ENCODE results near the gene ME2.
A peak's percentile ranks its signal among the peaks of the same experiment; 100 is the strongest.
"Not testable (repeated sequence)": the region's sequence is repeated elsewhere in the genome, so short reads cannot be mapped to it uniquely, and the experiment has no call there.

Gene ME2

DNA sequence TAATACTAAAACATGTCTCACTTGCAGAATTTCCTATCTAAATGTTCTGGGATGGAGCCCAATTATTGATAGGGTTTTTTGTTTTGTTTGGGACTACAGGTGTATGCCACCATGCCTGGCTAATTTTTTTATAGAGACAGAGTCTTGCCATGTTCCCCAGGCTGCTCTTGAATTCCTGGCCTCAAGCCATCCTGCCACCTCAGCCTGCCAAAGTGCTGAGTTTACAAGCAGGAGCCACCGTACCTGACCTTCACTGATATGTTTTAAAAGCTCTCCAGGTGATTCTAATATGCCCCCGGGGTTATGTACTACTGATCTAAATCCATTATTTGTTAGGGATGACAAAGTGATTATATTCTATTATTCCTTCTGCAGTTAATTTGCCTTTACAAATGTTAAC lies 91.1 kb downstream of the ME2 start:
- Histone ChIP-seq H3K79me2 (ENCODE audit: insufficient read depth, low read length) (peaks cover 16% of the 10 kb centered on the region), H3K4me3 (ENCODE audit: low read length, poor library complexity, severe bottlenecking) (no peak overlapping the region), H3K4me1 (ENCODE audit: insufficient read depth, low read length, poor library complexity, severe bottlenecking) (peaks cover 16% of the 10 kb centered on the region), H2AFZ (ENCODE audit: low read length) (no peak overlapping the region), H3K9me2 (replicated peaks; ENCODE audit: low read depth, low read length) (no peaks in the 10 kb centered on the region), H4K20me1 (ENCODE audit: insufficient read depth, low read length, poor library complexity, severe bottlenecking) (no peaks in the 10 kb centered on the region), H3K4me2 (ENCODE audit: low read depth, low read length, poor library complexity, severe bottlenecking) (peak overlapping the region; percentile 92), H3F3A (ENCODE audit: low read depth) (no peaks in the 10 kb centered on the region), H3K9ac (ENCODE audit: low read depth, low read length, poor library complexity, severe bottlenecking) (peak overlapping the region; percentile 96), H3K36me3 (ENCODE audit: insufficient read depth, low read length) (no peaks in the 10 kb centered on the region), H3K9me3 (ENCODE audit: insufficient read depth, low read depth, low read length) (no peaks in the 10 kb centered on the region), H3K27me3 (ENCODE audit: insufficient read depth, low read length, poor library complexity, severe bottlenecking) (no peaks in the 10 kb centered on the region)
- no peak for TF ChIP-seq EZH2phosphoT487 (IDR thresholded peaks at IDR 0.05; ENCODE audit: borderline replicate concordance)
- TF ChIP-seq, protein P1, sequence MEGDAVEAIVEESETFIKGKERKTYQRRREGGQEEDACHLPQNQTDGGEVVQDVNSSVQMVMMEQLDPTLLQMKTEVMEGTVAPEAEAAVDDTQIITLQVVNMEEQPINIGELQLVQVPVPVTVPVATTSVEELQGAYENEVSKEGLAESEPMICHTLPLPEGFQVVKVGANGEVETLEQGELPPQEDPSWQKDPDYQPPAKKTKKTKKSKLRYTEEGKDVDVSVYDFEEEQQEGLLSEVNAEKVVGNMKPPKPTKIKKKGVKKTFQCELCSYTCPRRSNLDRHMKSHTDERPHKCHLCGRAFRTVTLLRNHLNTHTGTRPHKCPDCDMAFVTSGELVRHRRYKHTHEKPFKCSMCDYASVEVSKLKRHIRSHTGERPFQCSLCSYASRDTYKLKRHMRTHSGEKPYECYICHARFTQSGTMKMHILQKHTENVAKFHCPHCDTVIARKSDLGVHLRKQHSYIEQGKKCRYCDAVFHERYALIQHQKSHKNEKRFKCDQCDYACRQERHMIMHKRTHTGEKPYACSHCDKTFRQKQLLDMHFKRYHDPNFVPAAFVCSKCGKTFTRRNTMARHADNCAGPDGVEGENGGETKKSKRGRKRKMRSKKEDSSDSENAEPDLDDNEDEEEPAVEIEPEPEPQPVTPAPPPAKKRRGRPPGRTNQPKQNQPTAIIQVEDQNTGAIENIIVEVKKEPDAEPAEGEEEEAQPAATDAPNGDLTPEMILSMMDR (conservative IDR thresholded peaks at IDR 0.05; ENCODE audit: low read length) = no peak

DNA sequence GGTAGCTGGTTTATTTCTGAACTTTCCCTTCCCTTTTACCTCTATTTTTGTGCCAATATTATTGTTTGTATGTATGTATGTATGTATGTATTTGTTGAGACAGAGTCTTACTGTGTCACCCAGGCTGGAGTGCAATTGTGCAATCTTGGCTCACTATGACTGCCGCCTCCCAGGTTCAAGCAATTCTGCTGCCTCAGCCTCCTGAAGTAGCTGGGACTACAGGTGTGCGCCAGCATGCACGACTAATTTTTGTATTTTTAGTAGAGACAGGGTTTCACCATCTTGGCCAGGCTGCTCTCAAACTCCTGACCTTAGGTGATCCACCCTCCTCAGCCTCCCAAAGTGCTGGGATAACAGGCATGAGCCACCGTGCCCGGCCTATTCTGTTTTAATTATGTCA lies 93.5 kb downstream of the ME2 start:
- not testable (repeated sequence) for H3K9ac ChIP-seq (ENCODE audit: low read depth, low read length, poor library complexity, severe bottlenecking); H3K9me2 ChIP-seq (replicated peaks; ENCODE audit: low read depth, low read length); H3K4me2 ChIP-seq (ENCODE audit: low read depth, low read length, poor library complexity, severe bottlenecking); H2AFZ ChIP-seq (ENCODE audit: low read length); H3K9me3 ChIP-seq (ENCODE audit: insufficient read depth, low read depth, low read length); H3K27me3 ChIP-seq (ENCODE audit: insufficient read depth, low read length, poor library complexity, severe bottlenecking); H3K4me3 ChIP-seq (ENCODE audit: low read length, poor library complexity, severe bottlenecking); H4K20me1 ChIP-seq (ENCODE audit: insufficient read depth, low read length, poor library complexity, severe bottlenecking); H3K36me3 ChIP-seq (ENCODE audit: insufficient read depth, low read length); H3F3A ChIP-seq (ENCODE audit: low read depth)
- H3K4me1 ChIP-seq (ENCODE audit: insufficient read depth, low read length, poor library complexity, severe bottlenecking) = peaks cover 15% of the 10 kb centered on the region
- H3K79me2 ChIP-seq (ENCODE audit: insufficient read depth, low read length) = peaks cover 16% of the 10 kb centered on the region

DNA sequence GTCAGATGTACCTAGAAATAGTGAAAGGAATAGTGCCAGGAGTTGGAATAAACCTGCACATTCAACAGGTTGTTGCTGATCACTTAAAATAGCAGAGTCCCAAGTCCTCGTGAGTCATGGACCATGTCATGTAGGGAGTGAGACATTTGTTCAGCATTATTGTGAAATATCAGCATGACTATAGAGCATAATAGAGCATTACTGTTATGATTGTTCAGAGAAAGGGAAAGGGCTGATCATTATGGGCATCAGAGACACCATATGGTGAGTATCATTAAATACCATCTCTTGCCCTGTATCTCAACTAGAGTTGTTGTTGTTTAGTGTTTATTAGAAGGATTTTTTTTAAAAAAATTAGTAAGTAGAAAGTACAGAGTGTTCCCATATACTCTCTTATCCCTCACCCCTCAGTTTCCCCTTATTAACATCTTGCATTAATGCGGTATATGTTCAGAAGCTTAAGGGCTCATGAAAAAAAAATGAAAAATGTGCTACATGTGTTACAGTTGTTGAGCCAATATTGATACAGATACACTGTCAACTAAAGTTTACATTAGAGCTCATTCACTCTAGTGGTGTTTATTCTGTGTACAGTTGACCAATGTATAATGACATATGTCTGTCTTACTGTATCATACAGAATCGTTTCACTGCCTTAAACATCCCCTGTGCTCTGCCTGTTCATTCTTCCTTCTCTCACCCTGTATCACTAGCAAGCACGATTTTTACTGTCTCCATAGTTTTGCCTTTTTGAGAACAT lies 94.6 kb downstream of the ME2 start:
- Histone ChIP-seq H2AFZ (ENCODE audit: low read length) (no peak overlapping the region), H3K4me1 (ENCODE audit: insufficient read depth, low read length, poor library complexity, severe bottlenecking) (peaks cover 11% of the 10 kb centered on the region)

More for the DNA sequence above, 94.6 kb downstream of the ME2 start:
- H3K4me3 ChIP-seq (ENCODE audit: low read length, poor library complexity, severe bottlenecking) = no peak overlapping the region
- no peak overlapping the region for H3K4me2 ChIP-seq (ENCODE audit: low read depth, low read length, poor library complexity, severe bottlenecking)
- H3K9me3 ChIP-seq (ENCODE audit: insufficient read depth, low read depth, low read length) = peaks cover 7% of the 10 kb centered on the region; the same call in 1 of the 2 replicates
- no peaks in the 10 kb centered on the region for H3K9me2 ChIP-seq (replicated peaks; ENCODE audit: low read depth, low read length)
- TF ChIP-seq, protein P1 (conservative IDR thresholded peaks at IDR 0.05; ENCODE audit: low read length) = no peak
- no peak for TF ChIP-seq EZH2phosphoT487 (IDR thresholded peaks at IDR 0.05; ENCODE audit: borderline replicate concordance)
- no peaks in the 10 kb centered on the region for H3F3A ChIP-seq (ENCODE audit: low read depth)
- H3K27me3 ChIP-seq (ENCODE audit: insufficient read depth, low read length, poor library complexity, severe bottlenecking) = no peaks in the 10 kb centered on the region
- H3K36me3 ChIP-seq (ENCODE audit: insufficient read depth, low read length) = no peaks in the 10 kb centered on the region; the same call in 1 of the 2 replicates
- no peaks in the 10 kb centered on the region for H4K20me1 ChIP-seq (ENCODE audit: insufficient read depth, low read length, poor library complexity, severe bottlenecking)
- H3K79me2 ChIP-seq (ENCODE audit: insufficient read depth, low read length) = peaks cover 12% of the 10 kb centered on the region
- no peak overlapping the region for H3K9ac ChIP-seq (ENCODE audit: low read depth, low read length, poor library complexity, severe bottlenecking)

Measured in Loucy (cell line).